IMR-90 (cell line): ENCODE measurements around the gene DEFB114. TPM values are rescaled to one million over a fixed set of nuclear protein-coding genes. Genes with fewer than 3 reads are reported as not detected.

Experiments
- ATAC-seq: fragments of 200-7000 bp; cut with Tn5 transposase; 2 replicates; pipeline ENCODE4 v1.9.1; 2020; ENCODE audit warnings: low read depth, mild to moderate bottlenecking, moderate library complexity
- BruUV-seq: library from RNA; stranded (reverse); fragments of 400-500 nt; replicated peaks from 2 replicates; lab custom pipeline; 2021; lab: Mats Ljungman, UMichigan
- CTCF ChIA-PET: fragments of 300-600 bp; formaldehyde crosslinking; extraction: SDS; loops from one replicate; lab custom pipeline; 2021; ENCODE audit warnings: antibody characterized with exemption; lab: Yijun Ruan, JAX
- POLR2A ChIA-PET: fragments of 300-600 bp; sonication (Branson Sonifier 250); formaldehyde crosslinking; loops from one replicate; lab custom pipeline; 2022; ENCODE audit warnings: antibody characterized with exemption; ENCODE audit not compliant: unreplicated experiment; lab: Charles Lee
- DNase-seq: peaks from one replicate; pipeline ENCODE4 v3.0.0; 2013
- H2AFZ ChIP-seq: replicated peaks from 2 replicates; pipeline ENCODE3; 2013; ENCODE audit warnings: low read length, mild to moderate bottlenecking; ENCODE audit not compliant: poor library complexity
- H2AK5ac ChIP-seq: 2 replicates; pipeline ENCODE4 v1.6.1; 2013; ENCODE audit warnings: low read depth, low read length, inconsistent platforms
- H2AK9ac ChIP-seq: replicated peaks from 2 replicates; pipeline ENCODE3; 2013; ENCODE audit warnings: mild to moderate bottlenecking, low read depth, low read length, moderate library complexity; ENCODE audit not compliant: poor library complexity
- H2BK120ac ChIP-seq: 2 replicates; pipeline ENCODE4 v1.6.1; 2013; ENCODE audit warnings: low read depth, low read length, inconsistent platforms
- H2BK15ac ChIP-seq: 3 replicates; pipeline ENCODE4 v1.6.1; 2013; ENCODE audit warnings: low read depth, low read length, inconsistent platforms
- H2BK20ac ChIP-seq: 2 replicates; pipeline ENCODE4 v1.6.1; 2013; ENCODE audit warnings: low read depth, mild to moderate bottlenecking, inconsistent platforms, low read length, moderate library complexity
- H2BK5ac ChIP-seq: 2 replicates; pipeline ENCODE4 v1.6.1; 2013; ENCODE audit warnings: mild to moderate bottlenecking, low read depth, low read length, inconsistent platforms; ENCODE audit not compliant: poor library complexity, severe bottlenecking
- H3K14ac ChIP-seq: replicated peaks from 2 replicates; pipeline ENCODE4 v1.6.1; 2013; ENCODE audit warnings: low read depth, low read length, inconsistent platforms
- H3K18ac ChIP-seq: 2 replicates; pipeline ENCODE4 v1.6.1; 2013; ENCODE audit warnings: low read depth, low read length, control low read depth
- H3K23ac ChIP-seq: 2 replicates; pipeline ENCODE4 v1.6.1; 2013; ENCODE audit warnings: low read depth, low read length, inconsistent platforms
- H3K27ac ChIP-seq: 2 replicates; pipeline ENCODE4 v1.5.1; 2013; ENCODE audit warnings: mild to moderate bottlenecking, control low read depth, low read length; ENCODE audit not compliant: insufficient read depth
- H3K27me3 ChIP-seq: 2 replicates; pipeline ENCODE4 v1.6.1; 2013; ENCODE audit warnings: low read length; ENCODE audit not compliant: control insufficient read depth, insufficient read depth
- H3K36me3 ChIP-seq: 2 replicates; pipeline ENCODE4 v1.6.1; 2013; ENCODE audit warnings: low read length, mixed read lengths; ENCODE audit not compliant: control insufficient read depth, insufficient read depth
- H3K4ac ChIP-seq: 2 replicates; pipeline ENCODE4 v1.6.1; 2013; ENCODE audit warnings: low read depth, low read length, inconsistent platforms
- H3K4me1 ChIP-seq: 2 replicates; pipeline ENCODE4 v1.6.1; 2013; ENCODE audit warnings: low read length, mixed read lengths; ENCODE audit not compliant: control insufficient read depth, insufficient read depth
- H3K4me2 ChIP-seq: 2 replicates; pipeline ENCODE4 v1.6.1; 2013; ENCODE audit warnings: low read depth, mild to moderate bottlenecking, control low read depth, low read length, moderate library complexity
- H3K4me3 ChIP-seq: 2 replicates; pipeline ENCODE4 v1.5.1; 2013; ENCODE audit warnings: low read depth, mild to moderate bottlenecking, control low read depth, low read length, moderate library complexity; ENCODE audit not compliant: insufficient read depth
- H3K56ac ChIP-seq: 2 replicates; pipeline ENCODE4 v1.6.1; 2013; ENCODE audit warnings: low read length, inconsistent platforms; ENCODE audit not compliant: insufficient read depth; ENCODE audit errors: extremely low read depth
- H3K79me1 ChIP-seq, 2 experiments: 2 replicates each; pipeline ENCODE4 v1.6.1; 2013; ENCODE audit warnings: low read length in 2 of 2, inconsistent platforms in 1 of 2, low read depth in 1 of 2
- H3K9ac ChIP-seq: 2 replicates; pipeline ENCODE4 v1.6.1; 2013; ENCODE audit warnings: low read depth, low read length, control low read depth
- H3K9me1 ChIP-seq: 2 replicates; pipeline ENCODE4 v1.6.1; 2013; ENCODE audit warnings: low read length, inconsistent platforms; ENCODE audit not compliant: insufficient read depth
- H3K9me3 ChIP-seq: 2 replicates; pipeline ENCODE4 v1.6.1; 2013; ENCODE audit warnings: low read length; ENCODE audit not compliant: control insufficient read depth, insufficient read depth
- H4K20me1 ChIP-seq: 2 replicates; pipeline ENCODE4 v1.6.1; 2013; ENCODE audit warnings: low read length, inconsistent platforms; ENCODE audit not compliant: insufficient read depth
- H4K5ac ChIP-seq: 2 replicates; pipeline ENCODE4 v1.6.1; 2013; ENCODE audit warnings: mild to moderate bottlenecking, low read depth, low read length, control low read depth
- H4K8ac ChIP-seq, 2 experiments: 2 replicates each; pipeline ENCODE4 v1.6.1; 2013; ENCODE audit warnings: low read depth in 2 of 2, low read length in 2 of 2, control low read depth in 1 of 2, inconsistent platforms in 1 of 2
- H4K91ac ChIP-seq: 2 replicates; pipeline ENCODE4 v1.6.1; 2013; ENCODE audit warnings: low read depth, low read length, inconsistent platforms; ENCODE audit not compliant: insufficient read depth
- BHLHE40 ChIP-seq: fragments of 150-350 bp; IDR thresholded peaks from 2 replicates; pipeline ENCODE4 v1.6.1; 2016; ENCODE audit warnings: mild to moderate bottlenecking, low read depth, low read length
- CTCF ChIP-seq: conservative IDR thresholded peaks from 2 replicates; pipeline ENCODE4 v1.5.1; 2012; ENCODE audit warnings: mild to moderate bottlenecking, low read depth, low read length, improper control_type of control experiment
- FOS ChIP-seq: fragments of 150-350 bp; IDR thresholded peaks from 2 replicates; pipeline ENCODE4 v1.6.1; 2016; ENCODE audit warnings: low read depth, low read length
- MAFK ChIP-seq: IDR thresholded peaks from 2 replicates; pipeline ENCODE4 v1.6.1; 2012; ENCODE audit warnings: low read depth, low read length, improper control_type of control experiment
- MAZ ChIP-seq: IDR thresholded peaks from 2 replicates; pipeline ENCODE4 v1.6.1; 2012; ENCODE audit warnings: low read depth, mild to moderate bottlenecking, low read length, improper control_type of control experiment, moderate library complexity, borderline replicate concordance
- POLR2A ChIP-seq: IDR thresholded peaks from 2 replicates; pipeline ENCODE4 v1.6.1; 2012; ENCODE audit warnings: mild to moderate bottlenecking, low read depth, low read length
- RAD21 ChIP-seq: IDR thresholded peaks from 2 replicates; pipeline ENCODE4 v1.6.1; 2012; ENCODE audit warnings: low read length, improper control_type of control experiment
- RFX5 ChIP-seq: IDR thresholded peaks from 2 replicates; pipeline ENCODE4 v1.8.0; 2012; ENCODE audit warnings: low read depth, mild to moderate bottlenecking, low read length, moderate library complexity
- USF2 ChIP-seq: fragments of 150-350 bp; IDR thresholded peaks from 2 replicates; pipeline ENCODE4 v1.6.1; 2017; ENCODE audit warnings: mild to moderate bottlenecking, antibody characterized with exemption, low read length, low read depth
- WGBS, 2 experiments: methylation state at CpG; one replicate each; pipeline versions ENCODE4 v1.1.5 to v1.1.7; 2013; ENCODE audit warnings: missing lambda C conversion rate in 2 of 2; ENCODE audit not compliant: insufficient read length in 1 of 2; ENCODE audit errors: extremely low coverage in 2 of 2; 5-methylcytosine and 5-hydroxymethylcytosine counted together
- dilution Hi-C: fragments of 300-500 bp; cut with HindIII; formaldehyde crosslinking; loops from one replicate; pipeline ENCODE4 v1.14.3; 2018; ENCODE audit warnings: low sequenced_read_pairs; ENCODE audit not compliant: unreplicated experiment
- in situ Hi-C: fragments of 300-500 bp; cut with MboI; formaldehyde crosslinking; loops from 3 replicates; pipeline ENCODE4 v1.14.3; 2019; ENCODE audit warnings: low sequenced_read_pairs, inconsistent platforms, mixed read lengths
- intact Hi-C: fragments of 100-400 bp; cut with micrococcal nuclease; formaldehyde crosslinking; loops from 2 replicates; pipeline ENCODE4 v1.10.0; 2022
- polyA plus RNA-seq, 3 experiments: library from polyadenylated mRNA; depleted of rRNA; stranded (reverse); fragments of >200 nt; gene quantifications; 2 replicates each; pipeline ENCODE4 v1.2.3, GENCODE V29; 2012; ENCODE audit warnings: low replicate concordance in 1 of 3
- total RNA-seq: library from RNA; depleted of rRNA; stranded (reverse); fragments of >200 nt; gene quantifications from 2 replicates; pipeline ENCODE4 v1.2.3, GENCODE V29; 2012

Gene DEFB114
- total and polyA plus RNA-seq, 2 of the 4 experiments (the other 2 are of a cell fraction) = not detected

- Histone ChIP-seq H3K4me1 (no peaks in the 10 kb centered on the region), H3K9me3 (no peaks in the 10 kb centered on the region), H3K14ac (no peak overlapping the region), H3K23ac (no peak overlapping the region), H2BK5ac (no peak overlapping the region), H4K5ac (no peak overlapping the region), H4K8ac (no peak overlapping the region), H3K9me1 (no peaks in the 10 kb centered on the region), H4K20me1 (no peaks in the 10 kb centered on the region), H3K56ac (no peak overlapping the region), H2BK20ac (no peak overlapping the region), H3K4ac (no peak overlapping the region), H2AK5ac (no peak overlapping the region), H3K18ac (no peak overlapping the region), H3K36me3 (no peaks in the 10 kb centered on the region), H3K4me3 (no peak overlapping the region), H2BK120ac (no peak overlapping the region), H4K91ac (no peak overlapping the region), H3K79me1 (no peaks in the 10 kb centered on the region), H3K27ac (no peak overlapping the region), H3K4me2 (no peak overlapping the region), H3K27me3 (no peaks in the 10 kb centered on the region), H2AK9ac (no peak overlapping the region), H3K9ac (no peak overlapping the region), H2BK15ac (no peak overlapping the region), H2AFZ (no peak overlapping the region)
- TF ChIP-seq MAFK = no peak
- TF ChIP-seq CTCF = no peak
- no peak for TF ChIP-seq POLR2A
- no peak for TF ChIP-seq BHLHE40
- TF ChIP-seq RFX5 = no peak
- TF ChIP-seq USF2 = no peak
- TF ChIP-seq RAD21 = no peak
- no peak for TF ChIP-seq FOS
- TF ChIP-seq MAZ = no peak
- POLR2A ChIA-PET = no interaction called here
- CTCF ChIA-PET = no interaction called here
- no CpG with 5 or more reads among the region's 2 CpGs for WGBS, 2 experiments
- no peak for DNase-seq
- dilution Hi-C loops (no loop called here), intact Hi-C loops (no loop called here), in situ Hi-C loops (no loop called here)
- no TSS peak for BruUV-seq
- no peak for ATAC-seq
Measured at GRCh38 chr6:49918787-49919186, 45.2 kb downstream of the DEFB114 start.
